HuH-7 (cell line): ENCODE results near the gene CC2D2A.
"Not testable (repeated sequence)": the region's sequence is repeated elsewhere in the genome, so short reads cannot be mapped to it uniquely, and the experiment has no call there.

Source experiments
- DNase-seq: peaks from one replicate; pipeline ENCODE4 v3.0.0; 2011; ENCODE audit warnings: low spot score

Gene CC2D2A

DNA sequence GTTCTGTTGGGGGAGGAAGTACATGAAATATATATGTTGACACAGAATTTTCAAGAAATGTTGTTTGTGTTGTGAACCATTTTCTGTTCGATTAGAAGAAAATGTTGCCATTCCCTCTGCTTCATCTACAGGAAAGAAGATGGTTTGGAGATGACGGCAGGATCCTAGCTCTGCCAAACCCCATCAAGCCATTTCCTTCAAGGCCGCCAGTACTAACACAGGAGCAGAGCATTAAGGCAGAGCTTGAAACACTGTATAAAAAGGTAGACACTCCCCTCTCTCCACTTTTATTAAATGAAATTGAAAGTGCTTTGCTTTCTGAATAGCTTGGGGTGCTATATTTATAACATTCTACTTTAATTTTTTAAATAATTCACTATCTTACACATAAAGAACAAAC lies 46.8 kb downstream of the CC2D2A start:
- no peak for DNase-seq

GRCh38 chr4:15517681-15518080 lies 48.0 kb downstream of the CC2D2A start:
- DNase-seq = not testable (repeated sequence)

GRCh38 chr4:15521442-15522039 lies 51.9 kb downstream of the CC2D2A start:
- DNase-seq = no peak

- DNase-seq = no peak
Measured at GRCh38 chr4:15525080-15525479, 55.4 kb downstream of the CC2D2A start.

- no peak for DNase-seq
Measured at GRCh38 chr4:15526924-15527592, 57.4 kb downstream of the CC2D2A start.

- no peak for DNase-seq
Measured at GRCh38 chr4:15531792-15532191, 62.1 kb downstream of the CC2D2A start.

DNA sequence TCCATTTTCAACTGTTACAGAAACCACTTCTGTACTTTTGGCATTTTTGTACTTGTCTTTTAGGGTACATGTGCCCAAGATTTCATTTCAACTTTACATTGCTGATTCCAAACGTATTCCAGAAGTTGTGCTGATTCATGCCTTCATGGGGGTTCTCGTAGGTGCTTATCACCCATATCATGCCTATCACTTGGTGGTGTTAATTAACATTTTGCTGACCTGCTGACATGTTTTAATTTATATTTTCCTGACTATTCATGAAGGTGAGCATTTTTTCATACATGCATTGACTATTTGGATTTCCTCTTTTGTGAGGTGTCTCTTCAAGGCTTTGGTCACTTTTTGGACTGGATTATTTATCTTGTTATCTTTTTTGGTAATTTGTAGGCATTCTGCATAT lies 64.1 kb downstream of the CC2D2A start:
- no peak for DNase-seq

GRCh38 chr4:15535599-15535998 lies 65.9 kb downstream of the CC2D2A start:
- DNase-seq = no peak

- DNase-seq = no peak
Measured at GRCh38 chr4:15536552-15537499, 67.1 kb downstream of the CC2D2A start.

DNA sequence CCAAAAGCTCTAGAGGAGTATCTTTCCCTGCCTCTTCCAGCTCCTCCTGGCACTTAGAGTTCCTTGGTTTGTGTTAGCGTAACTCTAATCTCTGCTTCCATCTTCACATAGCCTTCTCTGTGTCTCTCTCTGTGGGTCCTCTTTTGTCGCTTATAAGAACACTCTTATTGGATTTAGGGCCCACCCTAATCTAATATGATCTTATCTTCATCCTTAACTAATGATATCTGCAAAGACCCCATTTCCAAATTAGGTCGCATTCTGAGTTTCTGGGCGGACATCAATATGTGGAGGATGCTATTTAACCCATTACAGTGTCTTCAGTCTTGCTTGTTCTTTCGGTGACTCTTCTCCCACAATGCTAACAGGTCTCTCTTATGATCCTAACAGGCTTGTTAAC lies 72.3 kb downstream of the CC2D2A start:
- no peak for DNase-seq

- DNase-seq = no peak
Measured at GRCh38 chr4:15542760-15543159, 73.1 kb downstream of the CC2D2A start.

- DNase-seq = no peak
Measured at GRCh38 chr4:15543537-15544247, 74.0 kb downstream of the CC2D2A start.

- no peak for DNase-seq
Measured at GRCh38 chr4:15544248-15544729, 74.6 kb downstream of the CC2D2A start.

GRCh38 chr4:15545371-15545770 lies 75.7 kb downstream of the CC2D2A start:
- no peak for DNase-seq

- no peak for DNase-seq
Measured at GRCh38 chr4:15547392-15547791, 77.7 kb downstream of the CC2D2A start.

DNA sequence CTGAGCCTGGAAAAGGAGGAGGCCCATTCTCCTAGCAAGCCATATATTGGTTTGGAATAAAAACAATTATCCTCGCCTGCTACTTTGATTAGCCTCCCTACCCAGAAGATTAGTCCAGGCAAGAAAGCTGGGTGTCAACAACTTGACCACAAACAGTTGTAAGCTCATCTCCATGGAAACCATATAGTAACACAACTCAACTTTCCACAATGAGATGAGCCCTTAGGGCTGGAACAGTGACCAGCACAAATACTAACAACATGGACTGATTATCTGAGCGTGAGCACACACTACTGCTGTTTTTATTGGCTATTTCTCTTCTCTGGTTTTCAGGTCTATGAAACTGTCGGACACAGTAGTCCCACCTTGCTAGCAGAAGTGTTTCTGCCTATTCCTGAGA lies 80.8 kb downstream of the CC2D2A start:
- DNase-seq = no peak

DNA sequence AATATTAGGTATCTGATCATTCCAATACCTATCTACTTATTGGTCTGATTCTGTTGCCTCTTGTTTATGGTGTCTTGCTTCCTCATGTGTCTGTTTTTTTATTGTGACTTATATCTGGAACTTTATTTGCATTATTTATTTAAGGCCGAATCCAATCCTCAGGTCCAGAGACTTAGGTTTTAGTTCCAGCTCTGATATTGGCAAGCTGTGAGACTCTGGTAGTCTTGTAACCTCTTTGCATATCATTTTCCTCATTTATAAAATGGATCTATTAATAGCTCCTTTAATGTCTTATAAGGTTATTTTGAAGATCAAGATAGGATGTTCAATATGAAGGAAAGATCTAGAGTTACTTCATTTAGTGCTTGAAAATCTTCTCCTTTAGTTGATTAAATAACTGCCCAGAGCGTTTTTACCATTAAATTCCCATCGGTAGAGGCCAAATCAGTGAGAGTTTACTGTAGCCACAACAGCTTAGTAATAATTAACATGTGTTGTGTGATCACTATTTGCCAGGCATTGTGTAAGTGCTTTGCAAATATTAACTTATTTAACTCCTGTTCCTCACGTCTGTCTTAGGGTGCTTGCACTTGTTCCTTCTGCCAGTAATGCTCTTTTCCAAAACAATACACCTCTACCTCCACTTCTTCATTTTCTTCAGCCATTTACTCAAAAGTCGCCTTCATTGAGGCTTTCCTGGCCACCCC lies 82.2 kb downstream of the CC2D2A start:
- peak; percentile 14 for DNase-seq

DNA sequence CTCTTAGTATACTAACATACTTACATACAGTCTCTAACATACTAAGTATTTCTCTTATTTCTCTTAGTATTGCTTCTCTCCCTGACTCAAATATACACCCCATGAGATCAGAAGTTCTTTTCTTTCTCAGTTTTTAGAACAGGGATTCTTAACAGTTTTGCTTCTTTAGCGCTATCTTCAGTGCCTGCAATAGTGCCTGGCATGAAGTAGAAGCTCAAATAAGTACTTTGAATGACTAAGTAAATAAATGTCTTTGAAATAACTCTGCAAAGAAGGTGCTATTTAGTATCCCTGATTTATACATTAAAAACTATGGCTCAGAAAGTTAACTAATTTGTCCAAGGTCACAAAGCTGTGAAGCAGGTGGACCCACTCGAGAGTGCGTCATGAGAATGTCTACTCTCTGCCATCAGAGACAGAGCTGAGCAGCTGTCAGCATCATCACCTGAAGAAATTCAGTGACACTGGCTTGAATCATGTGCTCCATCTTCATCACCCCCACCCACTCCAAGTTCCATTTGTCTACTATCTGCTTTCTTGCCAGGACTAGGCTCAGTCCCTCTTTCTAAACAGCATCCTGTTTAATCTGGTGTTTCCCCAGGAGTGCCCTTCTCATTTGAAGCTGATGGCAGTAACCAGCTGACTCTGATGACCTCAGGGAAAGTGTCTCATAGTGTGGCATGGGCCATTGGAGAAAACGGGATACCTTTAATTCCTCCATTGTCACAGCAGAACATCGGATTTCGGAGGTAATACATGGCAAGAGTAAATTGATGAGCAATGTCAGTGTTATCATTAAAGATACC lies 83.1 kb downstream of the CC2D2A start:
- no peak for DNase-seq

DNA sequence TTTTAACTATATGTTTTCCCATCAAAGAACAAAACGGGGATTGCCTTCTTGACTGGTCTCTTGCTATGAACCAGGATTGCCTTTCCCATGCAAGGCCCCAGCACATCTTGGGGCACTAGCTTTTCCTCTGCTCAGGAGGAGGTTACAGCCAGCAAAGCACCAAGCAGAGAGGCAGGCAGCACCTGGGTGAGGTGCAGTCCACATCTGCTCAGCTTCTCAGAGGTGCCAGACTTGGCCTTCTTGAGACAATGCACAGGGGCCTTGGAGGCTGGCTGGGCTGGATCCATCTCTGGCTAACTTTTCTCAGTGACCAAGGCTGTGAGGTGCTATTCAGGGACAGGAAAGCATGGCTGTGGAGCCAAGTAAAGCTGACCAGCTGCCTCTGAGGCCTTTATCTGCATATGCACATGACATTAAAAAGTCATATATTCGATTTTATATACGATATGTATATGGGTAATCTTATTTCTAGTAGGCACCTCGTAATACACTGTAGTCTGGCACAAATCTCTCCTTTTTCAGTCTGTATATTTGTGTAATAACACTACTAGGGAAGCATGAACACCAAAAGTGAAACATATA lies 86.9 kb downstream of the CC2D2A start:
- no peak for DNase-seq
